ENCODE measurements around the gene HSPB7.
"Not testable (repeated sequence)": the region's sequence is repeated elsewhere in the genome, so short reads cannot be mapped to it uniquely, and the experiment has no call there.

The HSPB7 gene

GRCh38 chr1:16006010-16006409 lies 11.8 kb downstream of the HSPB7 start:
- DNase-seq: no peak

GRCh38 chr1:16005597-16005996 lies 12.2 kb downstream of the HSPB7 start:
- DNase-seq: no peak

- DNase-seq: not testable (repeated sequence)
These were observed 16.6 kb downstream of the HSPB7 start for GRCh38 chr1:16001274-16001673.

GRCh38 chr1:15998929-15999328 lies 18.9 kb downstream of the HSPB7 start:
- DNase-seq: no peak

GRCh38 chr1:15997637-15998280 lies 20.1 kb downstream of the HSPB7 start:
- no peak for DNase-seq

- no peak for DNase-seq
These were observed 20.7 kb downstream of the HSPB7 start for GRCh38 chr1:15997076-15997585.

- DNase-seq: peak; percentile 29 to 53
These were observed 23.1 kb downstream of the HSPB7 start for GRCh38 chr1:15994590-15995351.

- DNase-seq: no peak
These were observed 23.8 kb downstream of the HSPB7 start for GRCh38 chr1:15994081-15994480.

- DNase-seq: no peak
These were observed 24.2 kb downstream of the HSPB7 start for GRCh38 chr1:15993666-15994065.

GRCh38 chr1:15992582-15993500 lies 25.0 kb downstream of the HSPB7 start:
- DNase-seq: no peak

GRCh38 chr1:15992187-15992553 lies 25.7 kb downstream of the HSPB7 start:
- DNase-seq: no peak

- DNase-seq: no peak
These were observed 26.2 kb downstream of the HSPB7 start for GRCh38 chr1:15991427-15992186.

- DNase-seq: no peak
These were observed 28.1 kb downstream of the HSPB7 start for GRCh38 chr1:15989776-15990175.

- DNase-seq: no peak
These were observed 28.7 kb downstream of the HSPB7 start for GRCh38 chr1:15988856-15989736.

GRCh38 chr1:15985611-15986297 lies 32.1 kb downstream of the HSPB7 start:
- DNase-seq: no peak

GRCh38 chr1:15983275-15983674 lies 34.6 kb downstream of the HSPB7 start:
- no peak for DNase-seq

GRCh38 chr1:15981679-15982078 lies 36.2 kb downstream of the HSPB7 start:
- DNase-seq: no peak

GRCh38 chr1:15977947-15978346 lies 39.9 kb downstream of the HSPB7 start:
- not testable (repeated sequence) for DNase-seq

GRCh38 chr1:15975805-15976680 lies 41.8 kb downstream of the HSPB7 start, which contains the start of gene ZBTB17:
Gene ZBTB17 (minus strand): TSS chr1:15976101. CDS start chr1:15948495, 27,606 bp downstream.
- peak; percentile 95 to 97 for DNase-seq
